MCF 10A (cell line): Measurements from ENCODE around the gene ACMSD. TPM values are rescaled to one million over a fixed set of nuclear protein-coding genes. Genes with fewer than 3 reads are reported as not detected.
"Not testable (repeated sequence)": the region's sequence is repeated elsewhere in the genome, so short reads cannot be mapped to it uniquely, and the experiment has no call there.

ENCODE experiments used
- BruUV-seq: library from RNA; stranded (reverse); fragments of 400-500 nt; replicated peaks from 2 replicates; lab custom pipeline; 2021; lab: Mats Ljungman, UMichigan
- CTCF ChIA-PET: fragments of 300-600 bp; sonication (Branson Sonifier 250); formaldehyde crosslinking; extraction: SDS; loops from one replicate; lab custom pipeline; 2021; ENCODE audit warnings: antibody characterized with exemption, inconsistent platforms; lab: Yijun Ruan, JAX
- POLR2A ChIA-PET: fragments of 300-600, 350-650 bp; sonication (Branson Sonifier 250); formaldehyde crosslinking; extraction: SDS; loops from one replicate; lab custom pipeline; 2020; ENCODE audit warnings: antibody characterized with exemption, inconsistent platforms; lab: Yijun Ruan, JAX
- DNase-seq: peaks from one replicate; pipeline ENCODE4 v3.0.0-alpha.2; 2018; ENCODE audit not compliant: unreplicated experiment
- H3K27ac Mint-ChIP-seq: one replicate; pipeline ENCODE4 v1.8.0; 2022; ENCODE audit warnings: mild to moderate bottlenecking, low read depth, mixed read lengths; ENCODE audit not compliant: unreplicated experiment
- H3K27me3 Mint-ChIP-seq: one replicate; pipeline ENCODE4 v1.8.0; 2022; ENCODE audit warnings: mixed read lengths; ENCODE audit not compliant: insufficient read depth, unreplicated experiment
- H3K36me3 Mint-ChIP-seq: one replicate; pipeline ENCODE4 v1.8.0; 2022; ENCODE audit warnings: mild to moderate bottlenecking, moderate library complexity, mixed read lengths; ENCODE audit not compliant: insufficient read depth, unreplicated experiment
- H3K4me1 Mint-ChIP-seq: one replicate; pipeline ENCODE4 v1.8.0; 2022; ENCODE audit warnings: mixed read lengths; ENCODE audit not compliant: insufficient read depth, unreplicated experiment
- H3K4me3 Mint-ChIP-seq: one replicate; pipeline ENCODE4 v1.8.0; 2022; ENCODE audit warnings: mild to moderate bottlenecking, moderate library complexity, mixed read lengths; ENCODE audit not compliant: unreplicated experiment
- H3K9me3 Mint-ChIP-seq: one replicate; pipeline ENCODE4 v1.8.0; 2022; ENCODE audit warnings: mixed read lengths; ENCODE audit not compliant: unreplicated experiment
- intact Hi-C: fragments of 100-400 bp; cut with micrococcal nuclease; formaldehyde crosslinking; loops from 2 replicates; pipeline ENCODE4 v1.14.1; 2022
- total RNA-seq: library from RNA; stranded (reverse); gene quantifications from 2 replicates; pipeline ENCODE4 v1.2.3, GENCODE V29; 2022
- TF ChIP-seq, protein P1 (sequence below): fragments of 200-600 bp; IDR thresholded peaks from one replicate; pipeline ENCODE4 v1.8.0; 2022; ENCODE audit warnings: antibody characterized with exemption, mild to moderate bottlenecking; ENCODE audit not compliant: unreplicated experiment

Gene ACMSD
- total RNA-seq, 1 experiment from 2014 or later, result not detected

DNA sequence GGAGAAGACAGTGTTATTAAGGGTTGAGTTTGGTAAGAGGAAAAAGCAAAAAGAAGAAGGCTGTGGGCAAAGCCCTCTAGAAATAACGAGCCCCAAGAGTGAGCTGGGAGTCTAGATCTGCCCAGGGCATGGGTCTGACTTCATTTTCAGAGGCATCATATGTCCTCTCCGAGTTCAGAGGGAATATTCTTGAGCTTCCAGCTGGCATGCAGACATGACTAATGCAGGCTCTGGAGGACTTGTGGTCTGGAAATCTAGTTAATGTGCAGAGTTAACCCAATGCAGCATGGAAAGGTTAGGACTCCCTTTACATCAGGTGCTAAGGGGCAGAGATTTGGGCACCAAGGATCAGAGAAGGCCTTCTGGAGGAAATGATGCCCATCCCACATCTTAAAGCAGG lies 7.3 kb downstream of the ACMSD start:
- ChIA-PET CTCF (interaction anchor here (0.6 to 0.7 kb wide), 2 partner anchors 244 to 383 kb away, joined by 3 read pairs; no protein-coding TSS in a partner anchor), POLR2A (no interaction called here)
- BruUV-seq, result no TSS peak
- Mint-ChIP-seq H3K27ac (no peak overlapping the region), H3K4me3 (no peak overlapping the region), H3K27me3 (no peaks in the 10 kb centered on the region), H3K9me3 (no peaks in the 10 kb centered on the region), H3K4me1 (no peaks in the 10 kb centered on the region), H3K36me3 (no peaks in the 10 kb centered on the region)
- DNase-seq, result peak; percentile 30
- TF ChIP-seq, protein P1, sequence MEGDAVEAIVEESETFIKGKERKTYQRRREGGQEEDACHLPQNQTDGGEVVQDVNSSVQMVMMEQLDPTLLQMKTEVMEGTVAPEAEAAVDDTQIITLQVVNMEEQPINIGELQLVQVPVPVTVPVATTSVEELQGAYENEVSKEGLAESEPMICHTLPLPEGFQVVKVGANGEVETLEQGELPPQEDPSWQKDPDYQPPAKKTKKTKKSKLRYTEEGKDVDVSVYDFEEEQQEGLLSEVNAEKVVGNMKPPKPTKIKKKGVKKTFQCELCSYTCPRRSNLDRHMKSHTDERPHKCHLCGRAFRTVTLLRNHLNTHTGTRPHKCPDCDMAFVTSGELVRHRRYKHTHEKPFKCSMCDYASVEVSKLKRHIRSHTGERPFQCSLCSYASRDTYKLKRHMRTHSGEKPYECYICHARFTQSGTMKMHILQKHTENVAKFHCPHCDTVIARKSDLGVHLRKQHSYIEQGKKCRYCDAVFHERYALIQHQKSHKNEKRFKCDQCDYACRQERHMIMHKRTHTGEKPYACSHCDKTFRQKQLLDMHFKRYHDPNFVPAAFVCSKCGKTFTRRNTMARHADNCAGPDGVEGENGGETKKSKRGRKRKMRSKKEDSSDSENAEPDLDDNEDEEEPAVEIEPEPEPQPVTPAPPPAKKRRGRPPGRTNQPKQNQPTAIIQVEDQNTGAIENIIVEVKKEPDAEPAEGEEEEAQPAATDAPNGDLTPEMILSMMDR, result no peak
- intact Hi-C loops, result no loop called here

DNA sequence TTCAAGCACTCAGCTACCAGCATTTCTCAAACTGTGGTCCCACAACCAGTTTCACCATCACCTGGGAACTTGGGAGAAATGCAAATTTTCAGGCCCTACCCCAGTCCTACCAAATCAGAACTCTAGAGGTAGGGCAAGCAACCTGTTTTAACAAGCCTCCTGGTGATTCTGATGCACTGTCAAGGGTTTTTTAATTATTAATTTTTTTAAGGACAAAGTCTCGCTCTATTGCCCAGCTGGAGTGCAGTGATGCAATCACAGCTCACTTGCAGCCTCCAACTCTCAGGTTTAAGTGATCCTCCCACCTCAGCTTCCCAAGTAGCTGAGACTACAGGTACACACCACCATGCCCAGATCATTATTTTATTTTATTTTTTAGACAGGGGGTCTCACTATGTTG lies 7.8 kb downstream of the ACMSD start:
- H3K4me1 Mint-ChIP-seq, result no peaks in the 10 kb centered on the region
- H3K4me3 Mint-ChIP-seq, result no peak overlapping the region
- no TSS peak for BruUV-seq
- H3K27me3 Mint-ChIP-seq, result no peaks in the 10 kb centered on the region
- no peaks in the 10 kb centered on the region for H3K36me3 Mint-ChIP-seq
- intact Hi-C loops, result no loop called here
- no peak for DNase-seq
- H3K27ac Mint-ChIP-seq, result no peak overlapping the region
- TF ChIP-seq, protein P1, result no peak
- POLR2A ChIA-PET, result no interaction called here
- H3K9me3 Mint-ChIP-seq, result no peaks in the 10 kb centered on the region
- CTCF ChIA-PET, result no interaction called here

DNA sequence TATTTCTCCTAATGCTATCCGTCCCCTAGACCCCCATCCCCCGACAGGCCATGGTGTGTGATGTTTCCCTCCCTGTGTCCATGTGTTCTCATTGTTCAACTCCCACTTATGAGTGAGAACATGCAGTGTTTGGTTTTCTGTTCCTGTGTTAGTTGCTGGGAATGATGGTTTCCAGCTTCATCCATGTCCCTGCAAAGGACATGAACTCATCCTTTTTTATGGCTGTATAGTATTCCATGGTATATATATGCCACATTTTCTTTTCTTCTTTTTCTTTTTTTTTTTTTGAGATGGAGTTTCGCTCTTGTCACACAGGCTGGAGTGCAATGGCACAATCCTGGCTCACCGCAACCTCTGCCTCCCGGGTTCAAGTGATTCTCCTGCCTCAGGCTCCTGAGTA lies 9.2 kb downstream of the ACMSD start:
- intact Hi-C loops, H3K4me3 Mint-ChIP-seq, DNase-seq, H3K36me3 Mint-ChIP-seq, H3K27me3 Mint-ChIP-seq, BruUV-seq, H3K4me1 Mint-ChIP-seq, POLR2A ChIA-PET, H3K9me3 Mint-ChIP-seq, H3K27ac Mint-ChIP-seq, CTCF ChIA-PET: not testable (repeated sequence)

DNA sequence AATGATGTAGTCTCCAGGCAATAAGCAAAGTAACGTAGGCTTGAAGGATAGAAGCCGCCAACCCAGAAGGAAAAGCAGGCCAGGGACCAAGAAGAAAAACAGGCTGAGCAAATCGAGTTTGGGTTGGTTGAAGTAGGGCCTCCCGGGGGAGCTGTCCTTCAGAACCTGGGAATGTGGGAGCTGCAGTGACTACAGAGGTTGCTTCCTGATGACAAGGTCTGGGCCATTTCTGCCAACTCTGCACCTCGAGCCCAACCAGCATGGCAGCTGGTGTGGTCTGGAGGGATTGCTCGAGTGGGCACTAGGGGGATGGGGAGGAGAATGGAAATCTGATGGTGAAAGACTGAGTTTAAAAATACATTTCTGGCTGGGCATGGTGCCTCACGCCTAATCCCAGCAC lies 14.1 kb downstream of the ACMSD start:
- Mint-ChIP-seq H3K4me3 (no peak overlapping the region), H3K27me3 (no peaks in the 10 kb centered on the region), H3K27ac (no peak overlapping the region), H3K4me1 (no peaks in the 10 kb centered on the region), H3K9me3 (no peaks in the 10 kb centered on the region), H3K36me3 (no peaks in the 10 kb centered on the region)
- ChIA-PET CTCF (no interaction called here), POLR2A (no interaction called here)
- intact Hi-C loops, result no loop called here
- TF ChIP-seq, protein P1, result no peak
- no peak for DNase-seq
- BruUV-seq, result no TSS peak

DNA sequence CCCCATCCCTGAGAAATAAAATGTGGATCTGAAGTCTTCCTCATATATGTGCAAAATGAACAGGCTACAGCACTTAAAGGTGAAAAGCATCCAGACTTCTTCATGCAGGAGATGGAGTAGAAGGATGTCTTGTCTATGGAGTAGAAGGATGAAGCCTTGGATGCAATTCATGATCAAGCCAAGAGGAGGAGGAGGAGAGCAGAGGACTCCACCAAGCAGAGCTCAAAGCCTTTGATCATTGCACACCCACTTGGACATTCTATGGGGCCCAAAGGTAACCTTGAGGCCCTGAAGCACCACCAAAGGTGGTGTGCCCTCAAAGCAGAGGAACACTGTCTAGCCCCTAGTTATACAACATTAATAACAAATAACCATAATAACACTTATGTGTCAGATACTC lies 17.3 kb downstream of the ACMSD start:
- H3K27ac Mint-ChIP-seq, result no peak overlapping the region
- no peaks in the 10 kb centered on the region for H3K9me3 Mint-ChIP-seq
- ChIA-PET CTCF (interaction anchor here (0.5 to 2.4 kb wide), 2 partner anchors 178 to 395 kb away, joined by 3 to 8 read pairs; no protein-coding TSS in a partner anchor), POLR2A (interaction anchor here (0.6 kb wide), 1 partner anchor 1981 kb away, joined by 3 read pairs; no protein-coding TSS in a partner anchor)
- no peaks in the 10 kb centered on the region for H3K4me1 Mint-ChIP-seq
- DNase-seq, result no peak
- H3K27me3 Mint-ChIP-seq, result no peaks in the 10 kb centered on the region
- H3K36me3 Mint-ChIP-seq, result no peaks in the 10 kb centered on the region
- intact Hi-C loops, result no loop called here
- TF ChIP-seq, protein P1, result no peak
- BruUV-seq, result no TSS peak
- H3K4me3 Mint-ChIP-seq, result no peak overlapping the region
